Esophagus muscularis mucosa (tissue), 4 donors: ENCODE results near the gene SLC35C1. TPM values are rescaled to one million over a fixed set of nuclear protein-coding genes. Genes with fewer than 3 reads are reported as not detected.

Experiments used
- DNase-seq: peaks from one replicate; pipeline ENCODE4 v3.0.0-alpha.2; 2017; ENCODE audit errors: extremely low spot score
- H3K27ac ChIP-seq, 4 donors: fragments of 200-600 bp; sonication (generic); replicated peaks in 1 of 4; 1 replicate in 3 of 4; 2 replicates in 1 of 4; pipeline ENCODE4 v1.5.1; 2016 to 2019; ENCODE audit warnings: mild to moderate bottlenecking in 1 of 4
- H3K27me3 ChIP-seq, 4 donors: fragments of 200-600 bp; sonication (generic); one replicate each; pipeline versions ENCODE4 v1.5.1 to v1.6.0; 2016 to 2019
- H3K36me3 ChIP-seq, 4 donors: fragments of 200-600 bp; sonication (generic); one replicate each; pipeline ENCODE4 v1.5.1; 2016 to 2019
- H3K4me1 ChIP-seq, 4 donors: fragments of 200-600 bp; sonication (generic); one replicate each; pipeline ENCODE4 v1.5.1; 2016 to 2019
- H3K4me3 ChIP-seq, 4 donors: fragments of 200-600 bp; sonication (generic); 1 replicate in 2 of 4; 2 replicates in 2 of 4; pipeline ENCODE4 v1.5.1; 2016 to 2019; ENCODE audit warnings: mild to moderate bottlenecking in 4 of 4, moderate library complexity in 1 of 4
- H3K9me3 ChIP-seq, 4 donors: fragments of 200-600 bp; sonication (generic); 1 replicate in 3 of 4; 2 replicates in 1 of 4; pipeline ENCODE4 v1.5.1; 2016 to 2019
- EP300 ChIP-seq: sonication (generic); formaldehyde crosslinking; IDR thresholded peaks from one replicate; pipeline ENCODE4 v1.6.1; 2017; ENCODE audit warnings: antibody characterized with exemption
- POLR2A ChIP-seq: fragments of 450-650 bp; IDR thresholded peaks from one replicate; pipeline ENCODE4 v1.6.1; 2017; ENCODE audit warnings: antibody characterized with exemption, moderate library complexity, mild to moderate bottlenecking, low read depth
- POLR2AphosphoS5 ChIP-seq, 2 donors: sonication (generic); formaldehyde crosslinking; IDR thresholded peaks; one replicate each; pipeline ENCODE4 v1.6.1; 2017; ENCODE audit warnings: antibody characterized with exemption in 2 of 2
- WGBS: methylation state at CpG from one replicate; pipeline ENCODE4 v1.1.5; 2018; 5-methylcytosine and 5-hydroxymethylcytosine counted together
- intact Hi-C: fragments of 100-400 bp; cut with DNase I; formaldehyde crosslinking; loops from one replicate; pipeline ENCODE4 v1.15.1; 2023
- total RNA-seq, 4 donors: library from RNA; depleted of rRNA; stranded (reverse); fragments of >200 nt; gene quantifications; one replicate each; pipeline versions ENCODE4 v1.1.0 to v1.2.1, GENCODE V29; 2016
- TF ChIP-seq, protein P1 (sequence below), 3 experiments: fragments of 200-600 bp in 2 of 3; fragments of 450-650 bp in 1 of 3; sonication (generic) in 2 of 3; IDR thresholded peaks; one replicate each; pipeline ENCODE4 v1.5.1; 2017 to 2019; ENCODE audit warnings: antibody characterized with exemption in 3 of 3, mild to moderate bottlenecking in 2 of 3, moderate library complexity in 1 of 3

SLC35C1 gene
- total RNA-seq, 4 donors from 2014 or later, result 9.6 to 18.0 (median 13.1) TPM

DNA sequence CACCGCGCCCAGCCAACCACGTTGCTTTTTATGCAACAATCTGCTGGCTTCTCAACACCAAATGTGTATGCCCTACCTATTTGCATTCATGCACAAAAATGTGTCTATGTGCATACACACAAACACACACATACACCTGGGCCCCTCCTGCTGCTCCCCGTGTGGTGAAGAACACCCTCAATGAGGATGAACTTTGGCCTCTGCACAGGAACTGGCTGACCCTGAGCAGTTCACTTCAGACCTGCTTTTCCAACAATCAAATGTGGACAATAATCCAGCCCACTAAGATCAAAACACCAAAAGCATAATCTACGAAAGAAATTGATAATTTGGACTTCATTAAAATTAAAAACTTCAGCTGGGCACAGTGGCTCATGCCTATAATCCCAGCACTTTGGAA lies 25.3 kb upstream of the SLC35C1 start:
- Histone ChIP-seq H3K36me3 (no peaks in the 10 kb centered on the region), H3K27me3 (peaks cover 0 to 18% (median 0%) of the 10 kb centered on the region in 4 donors), H3K4me1 (no peaks in the 10 kb centered on the region), H3K27ac (no peak overlapping the region), H3K9me3 (no peaks in the 10 kb centered on the region), H3K4me3 (no peak overlapping the region)
- TF ChIP-seq POLR2A (no peak), EP300 (no peak), POLR2AphosphoS5 (IDR thresholded peaks at IDR 0.05) (no peak)
- TF ChIP-seq, protein P1, sequence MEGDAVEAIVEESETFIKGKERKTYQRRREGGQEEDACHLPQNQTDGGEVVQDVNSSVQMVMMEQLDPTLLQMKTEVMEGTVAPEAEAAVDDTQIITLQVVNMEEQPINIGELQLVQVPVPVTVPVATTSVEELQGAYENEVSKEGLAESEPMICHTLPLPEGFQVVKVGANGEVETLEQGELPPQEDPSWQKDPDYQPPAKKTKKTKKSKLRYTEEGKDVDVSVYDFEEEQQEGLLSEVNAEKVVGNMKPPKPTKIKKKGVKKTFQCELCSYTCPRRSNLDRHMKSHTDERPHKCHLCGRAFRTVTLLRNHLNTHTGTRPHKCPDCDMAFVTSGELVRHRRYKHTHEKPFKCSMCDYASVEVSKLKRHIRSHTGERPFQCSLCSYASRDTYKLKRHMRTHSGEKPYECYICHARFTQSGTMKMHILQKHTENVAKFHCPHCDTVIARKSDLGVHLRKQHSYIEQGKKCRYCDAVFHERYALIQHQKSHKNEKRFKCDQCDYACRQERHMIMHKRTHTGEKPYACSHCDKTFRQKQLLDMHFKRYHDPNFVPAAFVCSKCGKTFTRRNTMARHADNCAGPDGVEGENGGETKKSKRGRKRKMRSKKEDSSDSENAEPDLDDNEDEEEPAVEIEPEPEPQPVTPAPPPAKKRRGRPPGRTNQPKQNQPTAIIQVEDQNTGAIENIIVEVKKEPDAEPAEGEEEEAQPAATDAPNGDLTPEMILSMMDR (IDR thresholded peaks at IDR 0.05), result no peak
- intact Hi-C loops, result no loop called here
- no peak for DNase-seq
- 87% methylated on average over 5 of the region's 5 CpGs for WGBS

DNA sequence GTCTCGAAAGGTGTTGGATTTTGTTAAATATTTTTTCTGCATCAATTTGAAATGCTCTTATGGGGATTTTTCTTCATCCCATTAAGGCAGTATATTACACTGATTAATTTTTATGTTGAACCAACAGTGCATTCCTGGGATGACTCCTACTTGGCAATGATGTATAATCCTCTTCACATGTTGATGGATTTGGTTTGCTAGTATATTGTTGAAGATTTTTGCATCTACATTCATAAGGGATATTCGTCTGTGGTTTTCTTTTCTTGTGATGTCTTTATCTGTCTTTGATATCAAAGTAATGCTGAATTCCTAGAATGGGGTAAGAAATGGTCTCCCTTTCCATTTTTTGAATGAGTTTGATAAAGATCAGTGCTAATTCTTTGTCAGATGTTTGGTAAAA lies 18.7 kb upstream of the SLC35C1 start:
- Histone ChIP-seq H3K27ac (no peak overlapping the region), H3K9me3 (peaks cover 0 to 12% (median 9%) of the 10 kb centered on the region in 4 donors), H3K4me1 (no peaks in the 10 kb centered on the region), H3K36me3 (no peaks in the 10 kb centered on the region), H3K4me3 (no peak overlapping the region), H3K27me3 (peaks cover 0 to 26% (median 0%) of the 10 kb centered on the region in 4 donors)
- 87% methylated on average over 2 of the region's 2 CpGs for WGBS
- TF ChIP-seq, protein P1 (IDR thresholded peaks at IDR 0.05), result no peak
- TF ChIP-seq POLR2A (no peak), POLR2AphosphoS5 (IDR thresholded peaks at IDR 0.05) (no peak), EP300 (no peak)
- intact Hi-C loops, result no loop called here
- no peak for DNase-seq

DNA sequence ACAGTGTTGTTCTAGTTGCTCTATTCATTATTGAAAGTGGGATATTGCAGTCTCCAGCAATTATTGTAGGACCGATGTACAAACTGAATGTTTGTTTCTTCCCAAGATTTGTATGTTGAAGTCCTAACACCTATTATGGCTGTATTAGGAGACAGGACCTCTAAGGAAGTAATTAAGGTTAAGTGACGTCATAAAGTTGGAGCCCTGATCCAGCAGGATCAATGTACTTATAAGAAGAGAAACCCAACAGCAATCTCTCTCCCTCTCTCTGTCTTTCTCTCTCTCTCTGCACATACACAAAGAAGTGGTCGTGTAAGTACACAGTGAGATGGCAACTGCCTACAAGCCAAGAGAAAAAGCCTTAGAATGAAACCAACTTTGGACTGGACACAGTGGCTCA lies 16.1 kb upstream of the SLC35C1 start:
- no peak for DNase-seq
- no peaks in the 10 kb centered on the region for H3K4me1 ChIP-seq
- intact Hi-C loops, result no loop called here
- TF ChIP-seq EP300 (no peak), POLR2AphosphoS5 (IDR thresholded peaks at IDR 0.05) (no peak), POLR2A (no peak)
- TF ChIP-seq, protein P1 (IDR thresholded peaks at IDR 0.05), result no peak
- peaks cover 0 to 12% (median 9%) of the 10 kb centered on the region in 4 donors for H3K9me3 ChIP-seq
- H3K27ac ChIP-seq, result no peak overlapping the region
- no peak overlapping the region for H3K4me3 ChIP-seq
- H3K36me3 ChIP-seq, result no peaks in the 10 kb centered on the region
- peaks cover 0 to 25% (median 0%) of the 10 kb centered on the region in 4 donors for H3K27me3 ChIP-seq
- WGBS, result 87% methylated on average over 3 of the region's 3 CpGs

DNA sequence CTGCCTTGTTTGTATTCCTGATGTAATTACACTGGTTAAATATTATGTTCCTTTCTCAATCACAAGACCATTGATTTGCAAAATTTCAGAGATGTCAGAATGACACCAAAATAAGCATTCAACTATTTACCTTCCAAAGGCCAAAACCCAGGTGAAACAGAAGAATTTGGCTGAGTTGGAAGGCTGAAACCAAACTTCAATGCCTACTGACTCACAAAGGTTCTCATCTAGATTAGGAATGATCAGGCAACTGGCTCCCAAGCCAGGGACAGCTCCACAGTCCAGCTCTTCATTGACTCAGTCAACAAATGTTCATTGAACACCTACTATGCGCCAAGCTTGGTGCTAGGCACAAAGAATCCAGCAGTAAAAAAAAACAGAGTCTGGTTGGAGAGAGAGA lies 13.4 kb upstream of the SLC35C1 start:
- Histone ChIP-seq H3K27ac (no peak overlapping the region), H3K27me3 (peaks cover 0 to 25% (median 0%) of the 10 kb centered on the region in 4 donors), H3K4me1 (no peaks in the 10 kb centered on the region), H3K4me3 (no peak overlapping the region), H3K9me3 (peaks cover 0 to 11% (median 4%) of the 10 kb centered on the region in 4 donors), H3K36me3 (no peaks in the 10 kb centered on the region)
- DNase-seq, result no peak
- TF ChIP-seq EP300 (no peak), POLR2A (no peak), POLR2AphosphoS5 (IDR thresholded peaks at IDR 0.05) (no peak)
- intact Hi-C loops, result no loop called here
- 89% methylated on average over 1 of the region's 1 CpG for WGBS

DNA sequence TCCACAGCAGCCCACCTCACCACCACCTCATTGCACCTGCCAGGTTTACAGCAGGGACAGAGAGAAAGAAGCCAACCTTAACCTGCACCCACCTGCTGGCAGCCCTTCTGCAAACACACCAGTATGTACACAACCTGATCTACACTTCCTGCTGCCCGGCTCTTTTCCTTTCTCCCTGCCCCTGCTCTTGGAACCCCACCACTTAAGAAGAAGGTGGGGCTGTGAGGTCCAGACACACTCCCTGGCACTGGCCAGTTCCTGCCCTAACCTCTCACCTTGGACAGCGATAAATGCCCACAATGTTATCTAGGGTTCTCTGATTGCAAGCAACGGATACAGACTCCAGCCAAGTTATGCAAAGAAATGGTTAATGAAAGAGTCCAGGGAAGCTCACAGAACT lies 10.8 kb upstream of the SLC35C1 start:
- peaks cover 0 to 8% (median 0%) of the 10 kb centered on the region in 4 donors for H3K27me3 ChIP-seq
- DNase-seq, result no peak
- no peaks in the 10 kb centered on the region for H3K4me1 ChIP-seq
- H3K9me3 ChIP-seq, result no peaks in the 10 kb centered on the region
- TF ChIP-seq POLR2AphosphoS5 (IDR thresholded peaks at IDR 0.05), result no peak
- no peak for TF ChIP-seq POLR2A
- TF ChIP-seq, protein P1 (IDR thresholded peaks at IDR 0.05), result no peak
- no peak for TF ChIP-seq EP300
- 61% methylated on average over 3 of the region's 3 CpGs for WGBS
- H3K27ac ChIP-seq, result no peak overlapping the region
- intact Hi-C loops, result no loop called here
- no peaks in the 10 kb centered on the region for H3K36me3 ChIP-seq
- H3K4me3 ChIP-seq, result no peak overlapping the region
